Ascending aorta (tissue), 2 donors: ENCODE measurements around the gene ZNF423. TPM values are rescaled to one million over a fixed set of nuclear protein-coding genes. Genes with fewer than 3 reads are reported as not detected.

Experiments
- DNase-seq, 2 donors: peaks; one replicate each; pipeline ENCODE4 v3.0.0-alpha.2; 2019; ENCODE audit warnings: low spot score in 2 of 2
- H3K27ac ChIP-seq, 2 donors: fragments of 200-600 bp; sonication (generic); one replicate each; pipeline ENCODE4 v1.5.1; 2016 to 2017; ENCODE audit warnings: mild to moderate bottlenecking in 1 of 2
- H3K27me3 ChIP-seq: fragments of 200-600 bp; sonication (generic); one replicate; pipeline ENCODE4 v1.5.1; 2017
- H3K36me3 ChIP-seq, 2 donors: fragments of 200-600 bp; sonication (generic); one replicate each; pipeline ENCODE4 v1.5.1; 2016
- H3K4me1 ChIP-seq, 2 donors: fragments of 200-600 bp; sonication (generic); one replicate each; pipeline ENCODE4 v1.5.1; 2016 to 2017; ENCODE audit warnings: mild to moderate bottlenecking in 1 of 2
- H3K4me3 ChIP-seq, 2 donors: fragments of 200-600 bp; sonication (generic); one replicate each; pipeline ENCODE4 v1.5.1; 2016 to 2017; ENCODE audit warnings: mild to moderate bottlenecking in 1 of 2
- H3K9me3 ChIP-seq, 2 donors: fragments of 200-600 bp; sonication (generic); one replicate each; pipeline ENCODE4 v1.5.1; 2016
- CTCF ChIP-seq, 3 experiments: fragments of 200-600 bp in 2 of 3; fragments of 450-650 bp in 1 of 3; sonication (generic) in 2 of 3; IDR thresholded peaks; one replicate each; pipeline ENCODE4 v1.5.1; 2016 to 2019; ENCODE audit warnings: antibody characterized with exemption in 3 of 3, mild to moderate bottlenecking in 1 of 3, moderate library complexity in 1 of 3
- intact Hi-C: fragments of 100-400 bp; cut with DNase I; formaldehyde crosslinking; loops from one replicate; pipeline ENCODE4 v1.15.1; 2023
- total RNA-seq: library from RNA; depleted of rRNA; stranded (reverse); fragments of >200 nt; gene quantifications from one replicate; pipeline ENCODE4 v1.1.0, GENCODE V29; 2016

Gene ZNF423
- total RNA-seq, 1 donor from 2014 or later: 42.9 TPM

GRCh38 chr16:49526860-49527365 is 329.0 kb downstream of the ZNF423 start:
- Histone ChIP-seq H3K36me3 (peaks cover 5 to 8% of the 10 kb centered on the region in 2 donors), H3K4me1 (no peaks in the 10 kb centered on the region), H3K27me3 (no peaks in the 10 kb centered on the region), H3K9me3 (no peaks in the 10 kb centered on the region), H3K27ac (no peak overlapping the region), H3K4me3 (no peak overlapping the region)
- TF ChIP-seq CTCF (IDR thresholded peaks at IDR 0.05): no peak
- intact Hi-C loops: no loop called here
- no peak for DNase-seq

DNA sequence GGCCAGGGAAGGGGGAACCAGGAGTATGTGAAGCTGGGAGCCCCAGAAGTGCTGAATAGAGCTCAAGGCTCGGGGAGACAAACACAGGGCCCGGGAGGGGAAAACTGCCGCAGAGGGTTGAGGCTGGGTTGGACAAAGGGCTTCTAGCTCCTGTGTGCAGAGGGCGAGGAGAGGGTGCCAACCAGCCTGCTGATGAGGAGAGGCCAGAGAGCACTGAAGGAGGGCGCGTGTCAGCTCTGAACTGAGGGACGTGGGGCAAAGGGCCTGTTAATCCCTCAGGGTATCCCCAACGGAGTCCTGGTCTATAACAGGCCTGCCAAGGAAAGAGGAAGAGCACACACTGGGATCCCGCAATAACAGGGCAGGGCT is 331.0 kb downstream of the ZNF423 start:
- H3K27me3 ChIP-seq: no peaks in the 10 kb centered on the region
- no peak for TF ChIP-seq CTCF (IDR thresholded peaks at IDR 0.05)
- no peaks in the 10 kb centered on the region for H3K9me3 ChIP-seq
- H3K4me1 ChIP-seq: no peaks in the 10 kb centered on the region
- H3K27ac ChIP-seq: no peak overlapping the region
- no peak for DNase-seq
- intact Hi-C loops: no loop called here
- H3K4me3 ChIP-seq: no peak overlapping the region
- peaks cover 5 to 9% of the 10 kb centered on the region in 2 donors for H3K36me3 ChIP-seq

GRCh38 chr16:49524216-49524946 is 331.5 kb downstream of the ZNF423 start:
- H3K4me3 ChIP-seq: no peak overlapping the region
- peaks cover 5 to 9% of the 10 kb centered on the region in 2 donors for H3K36me3 ChIP-seq
- no peaks in the 10 kb centered on the region for H3K27me3 ChIP-seq
- no peaks in the 10 kb centered on the region for H3K9me3 ChIP-seq
- no peaks in the 10 kb centered on the region for H3K4me1 ChIP-seq
- no peak for DNase-seq
- intact Hi-C loops: no loop called here
- TF ChIP-seq CTCF (IDR thresholded peaks at IDR 0.05): no peak
- no peak overlapping the region for H3K27ac ChIP-seq

GRCh38 chr16:49523435-49524159 is 332.3 kb downstream of the ZNF423 start:
- Histone ChIP-seq H3K4me3 (no peak overlapping the region), H3K9me3 (no peaks in the 10 kb centered on the region), H3K4me1 (no peaks in the 10 kb centered on the region), H3K27ac (no peak overlapping the region), H3K27me3 (no peaks in the 10 kb centered on the region), H3K36me3 (peaks cover 5 to 9% of the 10 kb centered on the region in 2 donors)
- TF ChIP-seq CTCF (IDR thresholded peaks at IDR 0.05): no peak
- intact Hi-C loops: no loop called here
- DNase-seq: no peak

DNA sequence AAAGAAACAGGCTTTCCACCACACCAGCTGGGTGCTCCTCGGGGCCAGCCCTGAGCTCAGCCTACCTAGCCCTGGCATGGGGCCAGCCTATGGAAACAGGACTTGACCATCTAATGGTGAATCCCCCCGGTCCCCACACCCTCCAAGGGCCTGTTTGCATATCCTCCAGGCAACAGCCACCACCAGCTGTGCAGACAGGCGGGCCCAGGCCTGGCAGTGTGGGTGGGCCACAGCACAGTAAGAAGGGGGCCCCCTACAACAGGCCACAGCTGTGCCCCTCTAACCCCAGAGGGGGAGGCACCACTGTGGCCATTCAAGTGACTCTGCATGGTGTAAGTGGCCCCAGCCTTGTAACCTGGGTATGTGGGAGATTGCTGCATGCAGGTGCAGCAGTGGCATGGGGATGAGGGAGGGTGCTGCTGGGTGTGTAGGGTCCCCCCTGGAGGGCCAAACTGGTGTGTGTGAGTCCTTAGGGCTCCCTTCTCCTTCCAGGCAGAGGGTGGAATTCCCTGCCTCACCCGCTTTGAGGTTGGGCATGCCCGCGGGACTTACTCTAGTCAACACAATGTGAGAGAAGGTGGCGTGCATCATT is 334.1 kb downstream of the ZNF423 start:
- Histone ChIP-seq H3K4me3 (no peak overlapping the region), H3K36me3 (peaks cover 5 to 9% of the 10 kb centered on the region in 2 donors), H3K9me3 (no peaks in the 10 kb centered on the region), H3K4me1 (no peaks in the 10 kb centered on the region), H3K27me3 (no peaks in the 10 kb centered on the region), H3K27ac (no peak overlapping the region)
- DNase-seq: no peak
- intact Hi-C loops: no loop called here
- no peak for TF ChIP-seq CTCF (IDR thresholded peaks at IDR 0.05)
